A549 (cell line): ENCODE data around the gene FANCC. TPM values are rescaled to one million over a fixed set of nuclear protein-coding genes. Genes with fewer than 3 reads are reported as not detected.

Experiments used
- ATAC-seq, 2 experiments: fragments of 200-7000 bp in 1 of 2; fragments of >200 bp in 1 of 2; cut with Nextera tagmentation in 1 of 2; cut with Tn5 transposase in 1 of 2; 3 replicates each; pipeline versions ENCODE4 v1.8.0 to v1.9.1; 2018 to 2020; ENCODE audit warnings: mild to moderate bottlenecking in 1 of 2, moderate library complexity in 1 of 2
- CTCF ChIA-PET: fragments of 300-600 bp; sonication (Branson Sonifier 250); formaldehyde crosslinking; extraction: SDS; loops from one replicate; lab custom pipeline; 2021; ENCODE audit warnings: antibody characterized with exemption, inconsistent platforms; lab: Yijun Ruan, JAX
- POLR2A ChIA-PET: fragments of 350-600 bp; formaldehyde crosslinking; extraction: SDS; loops from one replicate; lab custom pipeline; 2021; ENCODE audit warnings: antibody characterized with exemption, inconsistent platforms; lab: Yijun Ruan, JAX
- DNase-seq, 2 experiments: peaks; one replicate each; pipeline versions ENCODE4 v3.0.0 to v3.0.0-alpha.2; 2011 to 2016; ENCODE audit warnings: low read depth in 1 of 2, low spot score in 1 of 2
- FAIRE-seq: peaks from 2 replicates; lab custom pipeline; 2011; peaks lifted over from hg19 to GRCh38; lab: Jason Lieb, UNC
- H3K27ac ChIP-seq, 2 experiments: fragments of >200 bp; sonication (Bioruptor Twin); formaldehyde crosslinking; 3 replicates each; pipeline ENCODE4 v1.5.1; 2016 to 2017
- H3K4me1 ChIP-seq: fragments of >200 bp; sonication (Bioruptor Twin); formaldehyde crosslinking; 3 replicates; pipeline ENCODE4 v1.6.1; 2016
- H3K4me2 ChIP-seq: fragments of >200 bp; sonication (Bioruptor Twin); formaldehyde crosslinking; 3 replicates; pipeline ENCODE4 v1.6.1; 2016
- H3K4me3 ChIP-seq: fragments of >200 bp; sonication (Bioruptor Twin); formaldehyde crosslinking; 3 replicates; pipeline ENCODE4 v1.5.1; 2016
- H3K9me3 ChIP-seq: fragments of >200 bp; sonication (Bioruptor Twin); formaldehyde crosslinking; 3 replicates; pipeline ENCODE4 v1.6.1; 2016
- BHLHE40 ChIP-seq: IDR thresholded peaks from 2 replicates; pipeline ENCODE4 v1.6.1; 2012; ENCODE audit warnings: low read depth, low read length, inconsistent platforms
- CBX2 ChIP-seq: fragments of 200-600 bp; sonication (generic); IDR thresholded peaks from 2 replicates; pipeline ENCODE4 v1.6.1; 2016; ENCODE audit warnings: low read depth, mild to moderate bottlenecking, borderline replicate concordance
- CBX8 ChIP-seq: fragments of 200-600 bp; sonication (generic); IDR thresholded peaks from 2 replicates; pipeline ENCODE4 v1.6.1; 2016
- CHD4 ChIP-seq: fragments of 200-600 bp; sonication (generic); IDR thresholded peaks from 2 replicates; pipeline ENCODE4 v1.6.1; 2016; ENCODE audit warnings: antibody characterized with exemption, mild to moderate bottlenecking, borderline replicate concordance
- ESRRA ChIP-seq: fragments of 150-350 bp; IDR thresholded peaks from 2 replicates; pipeline ENCODE4 v1.6.1; 2014; ENCODE audit warnings: mild to moderate bottlenecking, low read length, borderline replicate concordance
- FOSL2 ChIP-seq, 2 experiments: fragments of 450-650 bp in 1 of 2; fragments of >200 bp in 1 of 2; sonication (Bioruptor Twin) in 1 of 2; formaldehyde crosslinking; IDR thresholded peaks; 2 replicates each; pipeline versions ENCODE4 v1.5.0 to v1.6.1; 2016 to 2020; ENCODE audit warnings: mild to moderate bottlenecking in 1 of 2, moderate library complexity in 1 of 2
- HDAC2 ChIP-seq: fragments of 200-600 bp; sonication (generic); IDR thresholded peaks from 2 replicates; pipeline ENCODE4 v1.6.1; 2016
- JUN ChIP-seq, 2 experiments: fragments of >200 bp; sonication (Bioruptor Twin); formaldehyde crosslinking; IDR thresholded peaks; 2 replicates in 1 of 2; 3 replicates in 1 of 2; pipeline ENCODE4 v1.6.1; 2016 to 2017
- KDM1A ChIP-seq: fragments of 200-600 bp; sonication (generic); IDR thresholded peaks from 2 replicates; pipeline ENCODE4 v1.6.1; 2016; ENCODE audit warnings: low read depth, mild to moderate bottlenecking
- KDM5A ChIP-seq: fragments of 200-600 bp; sonication (generic); IDR thresholded peaks from 2 replicates; pipeline ENCODE4 v1.6.1; 2016; ENCODE audit warnings: antibody characterized with exemption, mild to moderate bottlenecking
- MAFK ChIP-seq: fragments of 450-650 bp; IDR thresholded peaks from 2 replicates; pipeline ENCODE4 v1.6.1; 2014; ENCODE audit not compliant: partially characterized antibody
- NFE2L2 ChIP-seq: fragments of 150-350 bp; conservative IDR thresholded peaks from 2 replicates; pipeline ENCODE4 v1.6.1; 2014; ENCODE audit warnings: low read length
- NPAS2 ChIP-seq: fragments of 250-450 bp; sonication (Bioruptor Pico); IDR thresholded peaks from 2 replicates; pipeline ENCODE4 v1.8.0; 2022; ENCODE audit warnings: mild to moderate bottlenecking, moderate library complexity, borderline replicate concordance
- RAD21 ChIP-seq, 2 experiments: fragments of >200 bp in 1 of 2; sonication (Bioruptor Twin) in 1 of 2; formaldehyde crosslinking in 1 of 2; IDR thresholded peaks in 1 of 2; conservative IDR thresholded peaks in 1 of 2; 2 replicates in 1 of 2; 3 replicates in 1 of 2; pipeline ENCODE4 v1.6.1; 2012 to 2018; ENCODE audit warnings: inconsistent platforms in 1 of 2
- RARB ChIP-seq: fragments of 250-450 bp; sonication (Bioruptor Pico); IDR thresholded peaks from 2 replicates; pipeline ENCODE4 v1.8.0; 2021; ENCODE audit warnings: mild to moderate bottlenecking, moderate library complexity
- SREBF2 ChIP-seq: fragments of 450-650 bp; IDR thresholded peaks from 2 replicates; pipeline ENCODE4 v1.6.1; 2014; ENCODE audit warnings: mild to moderate bottlenecking, moderate library complexity
- ZSCAN20 ChIP-seq: fragments of 250-450 bp; sonication (Bioruptor Pico); IDR thresholded peaks from 2 replicates; pipeline ENCODE4 v1.8.0; 2022; ENCODE audit warnings: mild to moderate bottlenecking, moderate library complexity
- WGBS: methylation state at CpG from one replicate; pipeline ENCODE4 v1.1.6; 2017; ENCODE audit errors: missing lambda C conversion rate; 5-methylcytosine and 5-hydroxymethylcytosine counted together
- polyA plus RNA-seq, 4 experiments: library from polyadenylated mRNA; depleted of rRNA in 3 of 4; stranded (reverse); fragments of >200 nt; fragmentation: RNase III in 1 of 4; extraction: RNeasy Plus Mini Kit Qiagen cat#74134 plus additional on column Dnase treatment in 1 of 4; gene quantifications; 2 replicates in 3 of 4; 3 replicates in 1 of 4; pipeline ENCODE4 v1.2.3, GENCODE V29; 2011 to 2017
- TF ChIP-seq, protein P1 (sequence below): fragments of >200 bp; sonication (Bioruptor Twin); formaldehyde crosslinking; IDR thresholded peaks from 2 replicates; pipeline ENCODE4 v1.6.1; 2016
- TF ChIP-seq, protein P2 (sequence below): fragments of >200 bp; sonication (Bioruptor Twin); formaldehyde crosslinking; IDR thresholded peaks from 3 replicates; pipeline ENCODE4 v1.6.1; 2016
- TF ChIP-seq, protein P3 (sequence below): IDR thresholded peaks from 2 replicates; pipeline ENCODE4 v1.6.1; 2012
- TF ChIP-seq, protein P4 (sequence below): fragments of 250-450 bp; sonication (Bioruptor Pico); IDR thresholded peaks from 2 replicates; pipeline ENCODE4 v1.5.0; 2021; ENCODE audit warnings: mild to moderate bottlenecking, moderate library complexity, borderline replicate concordance

FANCC gene
- polyA plus RNA-seq, 2 of the 4 experiments (the other 2 are of a cell fraction): 13.5 to 24.9 TPM

DNA sequence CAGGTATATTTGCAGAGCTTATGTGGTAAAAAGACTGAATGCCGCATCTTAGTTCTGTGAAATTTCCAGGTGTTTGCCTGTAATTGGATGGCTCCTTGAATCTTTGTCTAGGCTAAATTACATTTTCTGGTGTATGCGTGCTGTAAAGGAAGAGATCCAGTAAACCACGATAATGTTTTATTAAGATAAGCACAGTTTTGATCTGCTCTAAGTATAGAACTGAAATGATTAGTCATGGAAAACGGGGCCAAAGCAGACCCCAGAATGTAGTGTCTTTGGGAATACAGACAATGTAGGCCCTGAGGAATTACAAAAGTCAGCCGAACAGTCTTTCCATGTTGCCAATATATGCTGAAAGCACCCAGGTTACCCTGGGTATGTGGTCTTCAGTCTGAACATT, 257.3 kb downstream of the FANCC start:
- Histone ChIP-seq H3K4me3 (no peak overlapping the region), H3K4me1 (peaks cover 100% of the 10 kb centered on the region)
- no peak for TF ChIP-seq MAFK
- no peak for TF ChIP-seq FOSL2 (IDR thresholded peaks at IDR 0.05)
- TF ChIP-seq FOSL2 (CRISPR knock-in tag; IDR thresholded peaks at IDR 0.05): 0 out of 2 replicates have a peak, but pooled peaks have one; percentile 8
- no peak for TF ChIP-seq RAD21 (conservative IDR thresholded peaks at IDR 0.05 in 1 of 2, IDR thresholded peaks at IDR 0.05 in 1 of 2)
- no peak for TF ChIP-seq CBX2
- TF ChIP-seq, protein P1, sequence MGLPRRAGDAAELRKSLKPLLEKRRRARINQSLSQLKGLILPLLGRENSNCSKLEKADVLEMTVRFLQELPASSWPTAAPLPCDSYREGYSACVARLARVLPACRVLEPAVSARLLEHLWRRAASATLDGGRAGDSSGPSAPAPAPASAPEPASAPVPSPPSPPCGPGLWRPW: no peak
- no peak for TF ChIP-seq BHLHE40
- TF ChIP-seq CHD4: no peak
- TF ChIP-seq, all 56 proteins: peak for 1
- ChIA-PET POLR2A (interaction anchor here (1.1 kb wide), 1 partner anchor 10 kb away, joined by 3 read pairs; no protein-coding TSS in a partner anchor), CTCF (interaction anchor here (0.9 to 1.6 kb wide), 5 partner anchors 9 to 391 kb away, joined by 3 to 5 read pairs (median 3); no protein-coding TSS in a partner anchor)
- Histone ChIP-seq H3K27ac (peak overlapping the region; percentile 1 to 79; a peak in 4 of 6 replicates), H3K4me2 (peak overlapping the region; percentile 93), H3K9me3 (no peaks in the 10 kb centered on the region)
- DNase-seq (no peak), ATAC-seq (no peak), FAIRE-seq (no peak)
- 49% methylated on average over 5 of the region's 5 CpGs for whole genome bisulfite sequencing

DNA sequence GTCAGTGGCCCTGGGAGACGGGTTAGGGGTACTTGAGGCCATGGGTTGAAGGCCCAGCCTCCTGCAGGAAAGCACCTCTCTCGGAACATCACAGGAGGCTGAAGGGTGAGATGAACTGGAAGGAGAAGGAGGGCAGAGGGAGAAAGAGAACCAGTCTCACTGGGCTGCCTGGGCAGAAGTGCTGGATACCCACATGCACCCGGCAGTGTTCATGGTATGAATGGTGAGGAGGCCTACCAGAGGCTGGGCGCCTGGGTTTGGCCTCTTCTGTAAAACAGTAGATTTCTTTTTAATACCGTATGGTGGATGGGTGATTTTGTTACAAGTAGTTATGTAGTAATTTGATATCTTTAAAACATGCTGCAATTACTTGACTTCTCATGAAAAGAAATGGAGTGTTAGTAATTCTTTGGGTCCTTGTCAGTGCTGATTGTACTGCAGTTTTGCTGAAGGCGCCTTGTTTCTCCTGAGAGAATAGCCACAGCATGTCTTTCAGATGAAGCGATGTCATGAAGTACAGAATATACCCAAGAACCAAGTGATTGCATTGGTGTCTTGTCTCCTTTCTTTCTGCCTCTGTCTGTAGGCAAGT, 258.6 kb downstream of the FANCC start:
- Histone ChIP-seq H3K9me3 (no peaks in the 10 kb centered on the region), H3K4me3 (no peak overlapping the region), H3K27ac (peak overlapping the region; percentile 22 to 79; a peak in 4 of 6 replicates), H3K4me1 (peaks cover 100% of the 10 kb centered on the region), H3K4me2 (peak overlapping the region; percentile 93)
- peak in 1 of 2 experiments; percentile 17; a peak in 1 of 5 replicates for TF ChIP-seq JUN (IDR thresholded peaks at IDR 0.05)
- TF ChIP-seq NFE2L2: no peak
- no peak for TF ChIP-seq CBX8
- no peak for FAIRE-seq
- CTCF ChIA-PET: interaction anchor here (1.0 to 1.1 kb wide), 2 partner anchors 10 to 390 kb away, joined by 3 read pairs; no protein-coding TSS in a partner anchor
- ATAC-seq: peak in 1 of 2 experiments; percentile 16; a peak in 3 of 6 replicates
- DNase-seq: no peak
- 65% methylated on average over 7 of the region's 7 CpGs for WGBS
- POLR2A ChIA-PET: no interaction called here

DNA sequence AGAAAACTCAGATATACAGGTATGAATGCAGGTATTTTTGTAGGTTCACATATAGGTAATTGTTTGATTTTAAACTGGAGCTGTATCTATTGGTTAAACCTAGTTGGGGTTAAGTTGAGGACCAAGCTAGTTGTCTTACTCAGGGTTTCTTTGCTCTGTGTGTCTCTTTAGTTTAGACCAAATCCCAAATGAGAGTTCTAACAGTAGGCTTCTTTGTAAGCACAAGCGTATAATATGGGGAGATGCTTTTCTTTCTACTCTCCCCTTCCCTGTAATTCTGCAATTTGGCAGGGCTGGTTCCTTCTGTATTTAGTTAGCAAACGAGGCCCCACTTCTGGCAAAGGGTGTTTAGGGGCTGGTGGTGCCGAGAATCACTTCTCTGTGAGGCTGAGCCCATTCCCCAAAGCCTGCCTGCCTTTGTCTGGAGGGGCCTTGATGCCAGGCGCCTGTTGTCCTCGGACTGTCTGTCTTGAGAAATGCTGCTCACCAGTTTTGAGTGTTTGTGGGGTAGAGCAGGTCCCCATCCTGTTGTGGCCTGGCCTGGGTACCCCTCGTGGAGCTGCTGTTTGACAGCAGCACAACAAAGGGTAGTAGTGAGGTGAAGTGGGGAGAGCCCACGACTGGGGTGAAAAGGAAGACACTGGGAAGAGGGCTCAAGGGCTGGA, 259.3 kb downstream of the FANCC start:
- Histone ChIP-seq H3K4me1 (peaks cover 100% of the 10 kb centered on the region), H3K4me2 (peak overlapping the region; percentile 93), H3K4me3 (no peak overlapping the region), H3K9me3 (no peaks in the 10 kb centered on the region), H3K27ac (peak overlapping the region; percentile 22 to 79; a peak in 5 of 6 replicates)
- ChIA-PET POLR2A (no interaction called here), CTCF (interaction anchor here (1.0 to 2.2 kb wide), 4 partner anchors 9 to 68 kb away, joined by 3 to 6 read pairs (median 4); no protein-coding TSS in a partner anchor)
- no peak; a peak in 1 of 6 replicates for ATAC-seq
- WGBS: 57% methylated on average over 7 of the region's 7 CpGs
- TF ChIP-seq, protein P2, sequence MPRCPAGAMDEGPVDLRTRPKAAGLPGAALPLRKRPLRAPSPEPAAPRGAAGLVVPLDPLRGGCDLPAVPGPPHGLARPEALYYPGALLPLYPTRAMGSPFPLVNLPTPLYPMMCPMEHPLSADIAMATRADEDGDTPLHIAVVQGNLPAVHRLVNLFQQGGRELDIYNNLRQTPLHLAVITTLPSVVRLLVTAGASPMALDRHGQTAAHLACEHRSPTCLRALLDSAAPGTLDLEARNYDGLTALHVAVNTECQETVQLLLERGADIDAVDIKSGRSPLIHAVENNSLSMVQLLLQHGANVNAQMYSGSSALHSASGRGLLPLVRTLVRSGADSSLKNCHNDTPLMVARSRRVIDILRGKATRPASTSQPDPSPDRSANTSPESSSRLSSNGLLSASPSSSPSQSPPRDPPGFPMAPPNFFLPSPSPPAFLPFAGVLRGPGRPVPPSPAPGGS: no peak
- no peak for TF ChIP-seq ESRRA
- TF ChIP-seq NPAS2 (CRISPR knock-in tag): no peak
- no peak for TF ChIP-seq RARB (CRISPR knock-in tag)
- no peak for TF ChIP-seq KDM5A
- TF ChIP-seq, protein P3, sequence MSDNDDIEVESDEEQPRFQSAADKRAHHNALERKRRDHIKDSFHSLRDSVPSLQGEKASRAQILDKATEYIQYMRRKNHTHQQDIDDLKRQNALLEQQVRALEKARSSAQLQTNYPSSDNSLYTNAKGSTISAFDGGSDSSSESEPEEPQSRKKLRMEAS: no peak
- TF ChIP-seq ZSCAN20 (CRISPR knock-in tag): no peak
- TF ChIP-seq SREBF2: no peak
- TF ChIP-seq HDAC2: no peak
- TF ChIP-seq CHD4: no peak
- TF ChIP-seq KDM1A: no peak
- TF ChIP-seq, protein P4, sequence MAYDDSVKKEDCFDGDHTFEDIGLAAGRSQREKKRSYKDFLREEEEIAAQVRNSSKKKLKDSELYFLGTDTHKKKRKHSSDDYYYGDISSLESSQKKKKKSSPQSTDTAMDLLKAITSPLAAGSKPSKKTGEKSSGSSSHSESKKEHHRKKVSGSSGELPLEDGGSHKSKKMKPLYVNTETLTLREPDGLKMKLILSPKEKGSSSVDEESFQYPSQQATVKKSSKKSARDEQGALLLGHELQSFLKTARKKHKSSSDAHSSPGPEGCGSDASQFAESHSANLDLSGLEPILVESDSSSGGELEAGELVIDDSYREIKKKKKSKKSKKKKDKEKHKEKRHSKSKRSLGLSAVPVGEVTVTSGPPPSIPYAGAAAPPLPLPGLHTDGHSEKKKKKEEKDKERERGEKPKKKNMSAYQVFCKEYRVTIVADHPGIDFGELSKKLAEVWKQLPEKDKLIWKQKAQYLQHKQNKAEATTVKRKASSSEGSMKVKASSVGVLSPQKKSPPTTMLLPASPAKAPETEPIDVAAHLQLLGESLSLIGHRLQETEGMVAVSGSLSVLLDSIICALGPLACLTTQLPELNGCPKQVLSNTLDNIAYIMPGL (CRISPR knock-in tag): no peak
- no peak for FAIRE-seq
- no peak for DNase-seq
